Right cardiac atrium (tissue), 5 donors: ENCODE measurements around the gene NHEJ1. TPM values are rescaled to one million over a fixed set of nuclear protein-coding genes. Genes with fewer than 3 reads are reported as not detected.

ENCODE experiments used
- ATAC-seq, 2 donors: fragments of 200-7000 bp; cut with Tn5 transposase; one replicate each; pipeline versions ENCODE4 v1.8.0 to v1.9.1; 2020; ENCODE audit warnings: moderate library complexity in 2 of 2, mild to moderate bottlenecking in 1 of 2
- DNase-seq, 3 donors: peaks; one replicate each; pipeline ENCODE4 v3.0.0-alpha.2; 2020
- H3K27ac ChIP-seq: one replicate; pipeline ENCODE4 v1.5.1; 2013; ENCODE audit warnings: mild to moderate bottlenecking, low read length, control low read depth, moderate library complexity
- H3K27me3 ChIP-seq: one replicate; pipeline ENCODE4 v1.6.1; 2013; ENCODE audit not compliant: control insufficient read depth, insufficient read depth
- H3K4me1 ChIP-seq: one replicate; pipeline ENCODE4 v1.6.1; 2013; ENCODE audit warnings: low read length; ENCODE audit not compliant: control insufficient read depth, insufficient read depth
- H3K4me3 ChIP-seq: one replicate; pipeline ENCODE4 v1.5.1; 2013; ENCODE audit warnings: low read length, control low read depth
- H3K9me3 ChIP-seq: one replicate; pipeline ENCODE4 v1.6.1; 2013; ENCODE audit warnings: low read length; ENCODE audit not compliant: control insufficient read depth
- WGBS: extraction: QIAGEN DNeasy Blood & Tissue Kit; methylation state at CpG from one replicate; pipeline ENCODE4 v1.1.7; 2013; 5-methylcytosine and 5-hydroxymethylcytosine counted together
- intact Hi-C, 4 donors: fragments of 100-400 bp; cut with DNase I; formaldehyde crosslinking; loops; one replicate each; pipeline versions ENCODE4 v1.11.0 to v1.14.0; 2022 to 2023
- polyA plus RNA-seq: library from polyadenylated mRNA; stranded (reverse); fragments of 200-250 nt; gene quantifications from one replicate; pipeline ENCODE4 v1.2.3, GENCODE V29; 2013
- total RNA-seq, 4 donors: library from RNA; stranded (reverse); fragmentation: NEBNext Ultra II Directional; extraction: Animal tissue kit (Norgen Biotek cat#: 25700); gene quantifications; one replicate each; pipeline ENCODE4 v1.2.1, GENCODE V29; 2021
- donor health status: healthy with polysubstance abuse.
- donor health status: DM: no; HTN: yes; CAD: no.
- donor health status: DM: no; HTN: no; CAD: no.
- donor health status: DM: no; HTN: yes; CAD: no; lungs with severe emphysema.
- donor health status: DM: yes; HTN: yes; CAD: no.

The NHEJ1 gene
- total and polyA plus RNA-seq, 5 donors: 5.4 to 9.4 (median 9.1) TPM

DNA sequence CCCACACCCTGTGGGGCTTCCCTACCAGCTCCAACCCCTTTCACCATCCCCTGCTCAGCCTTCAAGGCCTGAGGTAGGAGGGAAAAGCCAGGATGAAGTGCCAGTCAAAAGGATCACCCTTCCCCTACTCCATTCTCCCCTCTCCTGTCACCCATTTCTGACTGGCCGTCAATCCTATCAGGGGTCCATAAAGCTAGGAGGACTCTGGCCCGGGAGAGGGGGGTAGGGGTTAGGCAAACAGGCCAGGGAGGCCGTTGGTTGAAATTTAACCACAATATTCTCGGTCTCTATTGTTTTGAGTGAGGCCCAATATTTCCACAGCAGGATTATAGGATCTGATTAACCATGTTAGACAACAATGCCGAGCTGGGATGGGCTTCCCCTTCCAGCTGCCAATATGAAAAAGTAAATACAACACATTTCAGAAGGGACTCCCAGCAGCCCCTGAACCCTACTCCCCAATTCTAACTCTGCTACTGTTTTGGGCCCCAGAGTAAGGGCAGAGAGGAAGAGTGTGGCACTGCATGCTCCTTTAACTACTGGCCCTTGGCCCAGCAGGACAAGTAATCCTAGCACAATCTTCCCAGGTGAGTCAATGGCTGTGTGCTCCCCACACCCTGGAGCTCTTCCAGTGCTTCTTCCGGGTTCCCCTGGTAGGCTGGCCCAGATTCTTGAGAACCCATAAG is 89.3 kb downstream of the NHEJ1 start:
- H3K27ac ChIP-seq: no peak overlapping the region
- DNase-seq (no peak), ATAC-seq (no peak)
- no peaks in the 10 kb centered on the region for H3K9me3 ChIP-seq
- H3K4me3 ChIP-seq: no peak overlapping the region
- WGBS: 82% methylated on average over 6 of the region's 6 CpGs
- no peaks in the 10 kb centered on the region for H3K4me1 ChIP-seq
- H3K27me3 ChIP-seq: no peaks in the 10 kb centered on the region
- intact Hi-C loops: loop anchor here in 1 of 4 donors (5.0 kb wide), 1 partner anchor 46 kb away; no protein-coding TSS in a partner anchor

GRCh38 chr2:219065484-219065883 is 95.1 kb downstream of the NHEJ1 start:
- intact Hi-C loops: no loop called here
- ATAC-seq: no peak

GRCh38 chr2:219062081-219062480 is 98.5 kb downstream of the NHEJ1 start:
- ATAC-seq (no peak), DNase-seq (no peak)
- Histone ChIP-seq H3K4me3 (no peak overlapping the region), H3K27me3 (no peaks in the 10 kb centered on the region), H3K27ac (no peak overlapping the region), H3K4me1 (peaks cover 6% of the 10 kb centered on the region), H3K9me3 (no peaks in the 10 kb centered on the region)
- 61% methylated on average over 6 of the region's 6 CpGs for WGBS
- intact Hi-C loops: no loop called here

More at GRCh38 chr2:219065484-219065883, 95.1 kb downstream of the NHEJ1 start:
- Histone ChIP-seq H3K9me3 (no peaks in the 10 kb centered on the region), H3K27ac (no peak overlapping the region), H3K4me1 (no peaks in the 10 kb centered on the region), H3K27me3 (no peaks in the 10 kb centered on the region), H3K4me3 (no peak overlapping the region)
- WGBS: 73% methylated on average over 1 of the region's 1 CpG
- DNase-seq: no peak

- WGBS: 1% methylated on average over 76 of the region's 76 CpGs
- DNase-seq (peak in 1 of 3 donors; percentile 57), ATAC-seq (peak in 1 of 2 donors; percentile 5)
- intact Hi-C loops: no loop called here
- peak within 1 kb of the TSS; percentile 41 for H3K4me3 ChIP-seq
- H3K27ac ChIP-seq: no peak within 1 kb of the TSS
- no peaks in the 10 kb centered on the region for H3K9me3 ChIP-seq
- H3K4me1 ChIP-seq: peaks cover 6% of the 10 kb centered on the region
- H3K27me3 ChIP-seq: no peaks in the 10 kb centered on the region
Observed at GRCh38 chr2:219060821-219061791, 99.5 kb downstream of the NHEJ1 start, which contains the start of gene IHH. Gene IHH (minus strand): TSS chr2:219060921. CDS start chr2:219060467, 454 bp downstream.

DNA sequence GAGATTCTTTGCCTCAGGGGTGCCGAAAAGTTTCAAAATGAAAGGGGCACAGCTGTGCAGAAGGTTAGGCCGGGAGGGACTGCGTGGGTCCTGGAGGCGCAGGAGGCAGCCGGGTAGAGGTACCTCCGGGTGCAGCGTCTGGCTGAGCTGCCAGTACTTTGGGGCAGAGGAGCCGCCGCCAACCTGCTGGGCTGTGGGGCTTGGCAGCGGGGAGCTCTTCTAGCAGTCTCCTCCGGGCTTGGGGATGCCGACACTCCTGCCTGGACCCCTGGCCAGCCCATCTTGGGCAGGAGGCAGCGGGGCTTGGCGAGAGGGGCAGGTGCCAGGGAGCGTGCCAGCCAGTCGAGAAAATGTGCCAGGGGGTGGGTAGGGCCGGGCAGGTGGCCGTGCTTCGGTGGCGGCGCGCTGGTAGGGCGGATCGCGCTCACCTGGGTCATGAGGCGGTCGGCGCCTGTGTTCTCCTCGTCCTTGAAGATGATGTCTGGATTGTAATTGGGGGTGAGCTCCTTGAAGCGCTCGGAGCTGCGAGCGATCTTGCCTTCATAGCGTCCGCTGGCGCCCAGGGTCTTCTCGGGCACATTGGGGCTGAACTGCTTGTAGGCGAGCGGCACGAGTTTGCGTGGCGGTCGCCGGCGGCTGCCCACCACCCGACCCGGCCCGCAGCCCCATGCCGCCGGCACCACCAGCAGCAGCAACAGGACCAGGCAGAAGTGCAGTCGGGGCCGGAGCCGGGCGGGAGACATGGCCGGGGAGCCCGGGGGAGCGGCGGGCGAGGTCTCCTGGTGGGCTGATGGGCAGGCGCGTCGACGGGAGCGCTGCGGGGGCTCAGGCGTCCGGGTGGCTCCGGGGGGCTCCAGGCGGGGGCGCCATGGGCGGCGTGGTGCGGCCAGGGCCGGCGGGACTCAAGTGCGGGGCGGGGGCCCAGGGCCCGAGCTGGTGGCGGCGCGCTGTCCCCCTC is 100.6 kb downstream of the NHEJ1 start:
- peak in 1 of 3 donors; percentile 53 for DNase-seq
- no peak overlapping the region for H3K27ac ChIP-seq
- no peaks in the 10 kb centered on the region for H3K9me3 ChIP-seq
- peak overlapping the region; percentile 41 for H3K4me3 ChIP-seq
- no peaks in the 10 kb centered on the region for H3K27me3 ChIP-seq
- ATAC-seq: no peak
- H3K4me1 ChIP-seq: peaks cover 6% of the 10 kb centered on the region
- intact Hi-C loops: loop anchor here (2.0 to 10.0 kb wide), 5 partner anchors 59 to 95 kb away; no protein-coding TSS in a partner anchor
- WGBS: 3% methylated on average over 81 of the region's 81 CpGs

GRCh38 chr2:219059375-219059724 is 101.3 kb downstream of the NHEJ1 start:
- Histone ChIP-seq H3K27ac (no peak overlapping the region), H3K4me3 (no peak overlapping the region), H3K9me3 (no peaks in the 10 kb centered on the region), H3K4me1 (peaks cover 6% of the 10 kb centered on the region), H3K27me3 (no peaks in the 10 kb centered on the region)
- DNase-seq: no peak
- intact Hi-C loops: loop anchor here (2.0 to 10.0 kb wide), 5 partner anchors 59 to 95 kb away; no protein-coding TSS in a partner anchor
- 2% methylated on average over 17 of the region's 17 CpGs for WGBS
- no peak for ATAC-seq

DNA sequence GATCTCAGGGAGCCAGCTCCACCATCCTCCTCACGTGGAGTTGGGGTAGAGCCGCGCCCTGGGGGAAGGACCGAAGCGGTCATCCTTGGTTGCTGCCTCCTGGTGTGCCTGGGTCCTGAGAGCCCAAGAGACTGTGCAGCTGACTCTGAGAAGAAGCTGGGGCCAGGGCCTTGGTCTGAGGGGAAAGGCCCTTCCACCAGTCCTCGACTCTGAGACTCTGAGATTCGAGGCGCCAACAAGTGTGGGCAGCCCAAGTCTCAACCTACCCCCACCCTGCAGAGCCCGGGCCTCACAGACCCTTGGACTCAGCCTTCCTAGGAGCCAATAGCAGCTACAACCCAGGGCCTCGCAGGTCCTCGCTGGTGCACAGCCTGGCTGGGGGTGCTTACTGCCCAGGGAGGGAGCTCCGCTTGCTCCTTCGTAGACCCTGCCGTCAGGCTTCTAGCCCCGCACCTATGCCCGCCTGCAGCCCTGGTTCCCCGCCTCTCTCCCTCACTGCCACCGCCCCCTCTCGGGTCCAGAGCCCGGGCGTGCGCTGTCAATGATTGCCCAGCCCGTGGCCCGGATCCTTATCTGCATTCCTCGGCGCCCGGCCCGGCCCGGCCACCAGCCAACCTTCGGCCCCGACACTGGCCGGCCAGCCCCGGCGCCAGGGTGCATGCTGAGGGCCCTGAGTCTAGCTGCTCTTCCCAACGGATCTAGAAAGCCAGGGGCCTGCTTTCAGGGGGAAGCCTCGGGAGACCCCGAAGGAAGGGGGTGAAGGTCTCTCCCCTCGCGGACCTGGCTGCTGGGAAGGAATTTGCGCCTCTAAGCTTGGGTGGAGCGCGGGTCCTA is 101.9 kb downstream of the NHEJ1 start:
- no peak overlapping the region for H3K4me3 ChIP-seq
- H3K27me3 ChIP-seq: no peaks in the 10 kb centered on the region
- H3K9me3 ChIP-seq: no peaks in the 10 kb centered on the region
- DNase-seq: peak; percentile 49 to 88 (median 83)
- no peak overlapping the region for H3K27ac ChIP-seq
- 5% methylated on average over 42 of the region's 42 CpGs for WGBS
- peaks cover 6% of the 10 kb centered on the region for H3K4me1 ChIP-seq
- peak; percentile 78 to 80 for ATAC-seq
- intact Hi-C loops: loop anchor here (2.0 to 10.0 kb wide), 5 partner anchors 60 to 96 kb away; no protein-coding TSS in a partner anchor

DNA sequence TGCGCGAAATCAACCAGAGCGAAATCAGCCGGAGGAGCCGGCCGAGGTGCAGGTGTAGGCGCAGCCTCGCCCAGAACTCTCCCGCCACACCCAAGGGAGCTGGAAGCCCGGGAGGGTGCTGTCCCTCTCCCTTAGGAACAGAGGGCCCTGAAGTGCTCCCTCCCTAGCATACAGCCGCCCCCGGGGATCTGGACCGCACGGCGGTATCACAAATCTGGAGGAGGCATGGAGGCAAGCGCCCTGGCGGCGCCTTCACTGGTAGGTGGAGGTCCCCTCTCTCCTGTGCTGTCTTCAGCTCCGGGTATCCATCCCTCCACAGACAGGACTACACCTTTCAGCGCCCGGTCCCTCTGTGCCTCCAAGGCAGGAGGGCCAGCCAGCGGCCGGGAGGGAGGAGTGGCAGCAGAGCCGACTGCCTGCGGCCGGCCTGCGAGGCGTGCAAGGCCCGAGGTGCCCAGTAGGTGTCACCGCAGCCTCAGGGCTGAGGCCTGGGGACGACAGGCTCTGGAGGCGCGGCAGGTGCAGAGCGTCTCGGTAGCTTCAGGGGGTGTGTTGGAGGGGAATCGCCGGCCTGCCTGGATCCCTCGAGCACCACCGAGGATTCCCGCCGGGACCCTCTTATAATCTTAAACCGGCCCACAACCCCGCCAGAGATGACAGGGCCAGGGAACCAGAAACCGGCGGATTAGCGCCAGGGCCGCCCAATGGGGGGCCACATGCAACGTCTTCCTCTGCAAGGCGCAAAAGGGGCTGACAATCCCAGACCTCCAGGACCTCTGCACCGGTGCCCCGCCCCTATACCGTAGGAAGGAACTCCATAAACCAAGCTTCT is 102.7 kb downstream of the NHEJ1 start:
- Histone ChIP-seq H3K4me3 (no peak overlapping the region), H3K9me3 (no peaks in the 10 kb centered on the region), H3K27me3 (no peaks in the 10 kb centered on the region), H3K27ac (no peak overlapping the region), H3K4me1 (peaks cover 6% of the 10 kb centered on the region)
- intact Hi-C loops: loop anchor here (1.0 to 10.0 kb wide), 6 partner anchors 61 to 97 kb away; no protein-coding TSS in a partner anchor
- 3% methylated on average over 52 of the region's 52 CpGs for WGBS
- DNase-seq (peak; percentile 77 to 89 (median 89)), ATAC-seq (peak; percentile 91 to 94)
